Stimulated activated CD8-positive, alpha-beta memory T cell treated with anti-CD3 and anti-CD28 coated beads, Interleukin-2, amount 100 ng/mL, for 48 hours (primary cell): ENCODE measurements around the gene CSNK1A1.
"Not testable (repeated sequence)": the region's sequence is repeated elsewhere in the genome, so short reads cannot be mapped to it uniquely, and the experiment has no call there.

ENCODE experiments used
- DNase-seq, 2 donors: peaks; one replicate each; pipeline ENCODE4 v3.0.0-alpha.2; 2020; ENCODE audit warnings: low read depth in 2 of 2

CSNK1A1 gene

DNA sequence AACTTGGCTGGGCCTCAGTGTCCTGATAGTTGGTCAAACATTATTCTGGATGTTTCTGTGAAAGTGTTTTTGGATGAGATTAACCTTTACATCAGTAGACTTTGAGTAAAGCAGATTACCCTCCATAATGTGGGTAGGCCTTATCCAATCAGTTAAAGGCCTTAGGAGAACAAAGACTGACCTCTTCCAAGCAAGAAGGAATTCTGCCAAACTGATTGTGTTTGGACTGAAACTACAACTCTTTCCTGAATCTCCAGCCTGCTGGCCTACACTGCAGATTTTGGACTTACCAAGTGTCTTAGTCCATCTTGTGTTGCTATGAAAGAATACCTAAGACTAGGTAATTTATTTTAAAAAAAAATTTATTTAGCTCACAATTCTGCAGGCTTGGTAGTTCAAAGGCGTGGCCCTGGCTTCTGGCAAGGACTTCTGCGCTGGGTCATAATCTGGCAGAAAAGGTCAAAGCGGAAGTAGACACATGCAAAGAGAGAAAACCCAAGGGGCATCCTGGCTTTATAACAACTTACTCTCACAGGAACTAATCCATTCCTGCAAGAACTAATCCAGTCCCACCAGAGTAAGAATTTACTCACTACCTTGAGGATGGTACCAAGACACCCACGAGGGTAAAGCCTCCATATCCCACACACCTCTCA lies 21.5 kb upstream of the CSNK1A1 start:
- DNase-seq = no peak

DNA sequence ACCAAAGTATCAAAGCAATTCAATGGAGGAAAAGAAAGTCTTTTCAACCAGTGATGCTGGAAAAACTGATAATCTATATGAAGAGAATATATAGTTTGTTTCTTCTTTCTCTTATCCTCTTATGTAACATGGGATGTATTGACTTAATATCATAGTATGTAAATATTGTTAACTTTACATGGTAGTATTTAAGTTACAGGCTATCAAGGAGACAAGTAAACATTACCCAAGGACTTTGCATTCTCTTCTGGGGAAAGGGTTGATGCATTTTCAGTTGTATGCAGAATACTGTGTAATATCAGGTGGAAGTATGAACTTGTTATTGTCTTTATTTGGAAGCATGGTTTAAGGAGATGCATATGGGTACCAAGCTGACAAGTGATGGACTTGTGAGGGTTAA lies 20.9 kb upstream of the CSNK1A1 start:
- no peak for DNase-seq

- no peak for DNase-seq
Observed at GRCh38 chr5:149567226-149567625, 16.0 kb upstream of the CSNK1A1 start.

DNA sequence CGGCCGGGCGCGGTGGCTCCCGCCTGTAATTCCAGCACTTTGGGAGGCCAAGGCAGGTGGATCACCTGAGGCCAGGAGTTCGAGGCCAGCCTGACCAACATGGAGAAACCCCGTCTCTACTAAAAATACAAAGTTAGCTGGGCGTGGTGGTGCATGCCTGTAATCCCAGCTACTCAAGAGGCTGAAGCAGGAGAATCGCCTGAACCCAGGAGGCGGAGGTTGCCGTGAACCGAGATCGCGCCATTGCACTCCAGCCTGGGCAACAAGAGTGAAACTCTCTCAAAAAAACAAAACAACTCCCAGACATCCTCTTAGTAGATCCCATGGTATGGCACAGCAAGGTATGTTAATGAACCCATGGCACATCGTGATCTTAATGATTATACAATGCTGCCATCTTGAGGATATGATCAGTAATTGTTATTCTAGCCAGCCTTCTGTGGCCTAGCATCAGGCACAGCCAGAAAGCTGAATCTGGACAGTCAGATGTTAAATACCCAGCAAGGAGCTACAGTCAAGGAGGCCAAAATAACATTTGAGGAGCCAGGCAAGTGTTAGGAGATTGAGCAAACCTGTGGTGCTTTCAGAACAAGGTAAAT lies 13.4 kb upstream of the CSNK1A1 start:
- not testable (repeated sequence) for DNase-seq

DNA sequence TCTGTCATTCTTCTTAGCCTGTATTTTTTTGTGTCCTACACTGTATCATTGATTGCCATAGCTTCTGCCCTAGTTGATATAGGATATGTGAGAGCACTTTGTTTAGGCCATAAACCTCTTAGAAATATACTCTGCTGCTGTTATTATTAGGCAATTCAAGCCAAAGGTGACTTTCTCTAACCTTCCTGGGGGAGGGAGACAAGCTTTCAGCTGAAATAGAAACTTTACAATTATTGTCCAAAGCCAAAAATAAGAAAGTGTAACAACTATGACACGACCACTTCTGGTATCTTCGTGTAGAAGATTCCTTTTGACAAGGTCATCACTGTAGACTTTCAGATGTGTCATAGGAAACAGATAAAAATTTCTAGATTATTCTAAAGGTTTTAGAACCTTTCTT lies 12.2 kb upstream of the CSNK1A1 start:
- DNase-seq = no peak

DNA sequence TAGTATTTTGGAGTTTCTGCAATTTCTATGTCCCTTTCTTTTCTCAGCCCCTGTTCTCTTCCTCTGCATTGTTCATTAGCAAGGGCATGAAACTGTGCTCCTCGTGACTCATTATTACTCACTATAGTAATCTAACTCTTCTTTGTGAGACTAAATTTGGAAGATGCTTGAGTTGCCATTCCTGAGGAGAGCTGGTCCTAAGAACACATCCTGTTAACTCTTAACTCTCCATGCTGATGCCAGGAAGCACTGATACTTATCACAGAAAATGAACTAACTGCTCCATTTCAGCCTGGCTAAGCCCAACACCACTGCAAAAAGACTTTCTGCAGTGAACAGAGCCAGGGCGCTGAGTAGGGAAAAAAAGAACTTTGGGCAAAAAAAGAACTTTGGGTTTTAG lies 10.6 kb upstream of the CSNK1A1 start:
- DNase-seq = no peak

- DNase-seq = no peak
Observed at GRCh38 chr5:149559706-149560105, 8.5 kb upstream of the CSNK1A1 start.

GRCh38 chr5:149552553-149553160 lies 1.4 kb upstream of the CSNK1A1 start:
- DNase-seq = no peak

- no peak for DNase-seq
Observed at GRCh38 chr5:149552038-149552494, 827 bp upstream of the CSNK1A1 start.

DNA sequence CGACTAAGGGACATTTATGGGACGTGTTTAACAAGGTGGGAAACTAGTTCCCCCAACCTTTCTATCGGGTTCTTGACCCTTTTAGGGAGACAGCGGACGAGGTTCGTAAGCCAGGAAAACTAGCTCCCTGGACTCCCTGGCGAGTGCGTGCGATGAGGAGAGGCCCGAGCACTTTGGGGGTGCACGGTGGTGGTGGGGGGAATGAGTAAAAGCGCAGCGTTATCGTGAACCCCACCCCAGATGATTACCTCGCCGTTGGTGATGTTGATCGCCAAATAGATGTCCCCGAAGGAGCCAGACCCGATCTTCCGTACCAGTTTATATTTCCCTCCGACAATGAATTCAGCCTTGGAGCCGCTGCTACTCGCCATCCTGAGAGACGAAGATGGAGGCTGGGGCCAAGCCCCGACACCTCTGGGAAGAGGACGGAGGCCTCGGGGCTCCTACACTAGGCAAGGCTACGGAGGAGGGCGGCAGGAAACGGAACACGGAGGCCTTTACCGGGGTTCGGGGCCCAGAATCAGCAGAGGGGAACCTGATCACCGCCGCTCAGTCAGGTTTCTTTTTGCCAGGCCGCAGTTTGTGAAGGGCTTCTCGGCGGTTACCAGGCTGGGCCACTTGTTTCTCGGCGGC lies 529 bp downstream of the CSNK1A1 start:
- DNase-seq = peak in 1 of 2 donors; percentile 13

GRCh38 chr5:149550268-149550583 lies 1.0 kb downstream of the CSNK1A1 start:
- no peak for DNase-seq

- DNase-seq = no peak
Observed at GRCh38 chr5:149549461-149550267, 1.6 kb downstream of the CSNK1A1 start.

GRCh38 chr5:149546974-149547373 lies 4.3 kb downstream of the CSNK1A1 start:
- DNase-seq = no peak

DNA sequence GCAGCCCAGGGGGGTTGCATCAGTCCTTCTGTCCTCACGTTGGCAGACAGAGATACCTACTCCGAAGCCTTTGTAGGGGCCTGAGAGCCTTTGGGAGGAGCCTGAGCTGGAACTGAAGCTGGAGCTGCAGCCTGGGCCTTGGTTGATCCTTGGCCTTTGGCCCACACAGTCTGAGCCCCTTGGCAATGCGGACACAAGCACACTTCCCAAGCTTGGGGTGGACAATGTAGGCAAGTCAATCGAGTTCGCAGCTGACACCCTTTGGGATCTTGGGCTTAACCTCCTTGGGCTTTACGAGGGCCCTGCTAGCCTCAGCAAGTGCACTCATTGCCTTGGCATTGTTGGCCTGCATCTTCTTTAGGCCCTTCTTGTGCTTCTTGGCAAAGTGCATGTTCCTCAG lies 5.9 kb downstream of the CSNK1A1 start:
- DNase-seq = no peak

GRCh38 chr5:149544028-149544420 lies 7.2 kb downstream of the CSNK1A1 start:
- no peak for DNase-seq

DNA sequence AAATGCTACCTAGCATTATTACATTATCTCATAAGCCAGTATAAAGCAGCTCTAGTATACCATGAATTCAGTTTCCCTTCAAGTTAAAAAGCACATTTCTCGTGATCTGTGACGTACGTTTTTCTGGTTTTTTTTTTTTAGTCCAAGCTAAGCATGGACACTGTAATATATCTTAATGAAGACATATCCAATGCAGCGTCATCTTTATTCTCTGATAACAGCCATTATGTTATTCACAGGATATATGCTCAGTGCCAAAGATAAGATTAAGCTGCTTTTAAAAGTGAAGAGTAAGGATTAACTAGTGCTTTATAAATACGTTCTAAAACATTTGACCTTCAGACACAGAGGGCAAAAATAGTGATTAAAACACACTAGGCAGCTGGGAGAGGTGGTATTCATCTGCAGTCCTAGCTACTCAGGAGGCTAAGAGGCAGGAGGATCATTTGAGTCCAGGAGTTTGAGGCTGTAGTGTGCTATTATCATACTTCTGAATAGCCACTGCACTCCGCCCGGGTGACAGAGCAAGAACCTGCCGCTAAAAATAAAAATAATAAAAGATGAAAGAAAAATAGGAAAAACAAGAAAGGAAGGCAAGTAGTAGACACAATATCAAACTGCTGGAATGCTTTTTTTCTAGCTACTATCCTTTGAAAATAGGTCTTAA lies 7.7 kb downstream of the CSNK1A1 start:
- DNase-seq = no peak

DNA sequence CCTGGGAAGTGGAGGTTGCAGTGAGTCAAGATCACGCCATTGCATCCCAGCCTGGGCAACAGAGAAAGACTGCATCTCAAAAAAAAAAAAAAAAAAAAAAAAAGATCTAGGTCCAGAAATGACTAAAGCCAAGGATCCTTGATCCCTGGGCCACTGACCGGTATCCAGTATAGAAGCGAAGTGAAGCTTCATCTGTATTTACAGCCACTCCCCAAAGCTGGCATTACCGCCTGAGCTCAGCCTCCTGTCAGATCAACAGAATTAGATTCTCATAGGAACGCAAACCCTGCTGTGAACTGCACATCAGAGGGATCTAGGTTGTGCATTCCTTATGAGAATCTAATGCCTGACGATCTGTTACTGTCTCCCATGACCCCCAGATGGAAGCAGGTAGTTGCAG lies 9.3 kb downstream of the CSNK1A1 start:
- DNase-seq = no peak

DNA sequence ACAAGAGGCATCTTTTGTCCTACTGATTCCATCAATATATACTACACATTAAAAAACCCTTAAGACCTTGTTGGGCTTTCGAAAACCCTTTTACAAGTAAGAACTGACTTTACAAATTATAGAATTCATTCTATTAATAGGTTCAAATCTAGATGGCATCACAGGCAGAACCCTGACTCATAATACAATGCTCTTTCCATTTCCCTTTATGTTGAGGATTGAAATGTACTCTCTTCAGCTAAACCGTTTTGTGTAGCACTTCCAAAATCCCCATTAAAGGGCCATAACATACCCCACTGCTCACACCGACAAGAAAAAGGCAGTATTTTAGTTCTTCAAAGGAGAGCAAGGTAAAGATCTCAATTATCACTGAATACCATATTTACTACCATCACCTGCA lies 11.2 kb downstream of the CSNK1A1 start:
- DNase-seq = no peak

DNA sequence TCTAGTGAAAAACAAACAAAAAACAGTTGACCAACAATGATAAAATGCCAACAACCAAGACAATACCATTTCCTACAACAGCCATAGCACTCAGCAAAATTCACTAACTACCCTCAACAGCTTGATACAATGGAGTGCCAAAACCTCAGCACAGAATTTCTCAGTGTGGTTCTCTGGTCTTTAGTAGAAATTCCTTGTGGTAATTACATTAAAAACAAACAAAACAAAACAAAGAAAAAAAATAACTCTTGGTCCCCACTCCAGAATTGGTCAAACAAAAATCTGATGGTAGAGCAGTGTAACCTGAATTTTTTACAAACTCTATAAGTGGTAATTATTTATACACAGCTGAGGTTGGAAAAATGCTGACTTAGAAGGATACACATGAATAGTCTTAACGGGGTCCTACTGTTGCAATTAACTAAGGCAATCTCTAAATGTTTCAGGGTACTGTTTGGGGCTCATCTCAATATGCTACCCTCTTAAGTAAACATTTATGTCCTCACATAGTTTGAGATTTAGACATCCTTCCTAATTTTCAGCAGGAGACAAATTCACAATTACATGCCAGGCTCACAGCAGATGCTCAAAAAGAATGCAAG lies 13.8 kb downstream of the CSNK1A1 start:
- no peak for DNase-seq

DNA sequence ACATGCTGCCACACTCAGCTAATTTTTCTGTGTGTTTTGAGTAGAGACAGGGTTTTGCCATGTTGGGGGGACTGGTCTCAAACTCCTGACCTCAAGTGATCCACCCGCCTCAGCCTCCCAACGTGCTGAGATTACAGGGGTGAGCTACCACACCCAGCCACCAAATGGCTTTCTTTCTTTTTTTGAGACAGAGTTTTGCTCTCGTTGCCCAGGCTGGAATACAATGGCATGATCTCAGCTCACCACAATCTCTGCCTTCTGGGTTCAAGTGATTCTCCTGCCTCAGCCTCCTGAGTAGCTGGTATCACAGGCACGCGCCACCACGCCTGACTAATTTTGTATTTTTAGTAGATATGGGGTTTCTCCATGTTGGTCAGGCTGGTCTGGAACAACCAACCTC lies 15.5 kb downstream of the CSNK1A1 start:
- not testable (repeated sequence) for DNase-seq

DNA sequence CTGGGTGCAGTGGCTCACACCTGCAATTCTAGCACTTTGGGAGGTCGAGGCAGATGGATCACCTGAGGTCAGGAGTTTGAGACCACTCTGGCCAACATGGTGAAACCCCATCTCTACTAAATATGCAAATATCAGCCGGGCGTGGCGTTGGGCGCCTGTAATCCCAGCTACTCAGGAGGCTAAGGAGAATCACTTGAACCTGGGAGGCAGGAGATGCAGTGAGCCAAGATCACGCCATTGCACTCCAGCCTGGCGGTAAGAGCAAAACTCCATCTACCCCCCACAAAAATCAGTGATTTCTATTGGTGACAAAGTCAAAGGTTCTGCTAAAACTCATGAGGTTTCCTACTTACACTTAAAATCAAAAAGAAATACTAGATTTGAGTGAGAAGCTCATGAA lies 18.8 kb downstream of the CSNK1A1 start:
- no peak for DNase-seq
